ENCODE measurements around the gene TM4SF1. TPM values are rescaled to one million over a fixed set of nuclear protein-coding genes. Genes with fewer than 3 reads are reported as not detected.

TM4SF1 gene
- polyA plus RNA-seq, 1 donor from 2014 or later: 0.81 TPM

GRCh38 chr3:149330609-149331331 is 46.7 kb downstream of the TM4SF1 start:
- no peaks in the 10 kb centered on the region for H3K9me3 ChIP-seq (ENCODE audit: low read length)
- H3K36me3 ChIP-seq (ENCODE audit: insufficient read depth, low read length): no peaks in the 10 kb centered on the region
- no peak overlapping the region for H3K4me2 ChIP-seq (ENCODE audit: low read length)
- H2AFZ ChIP-seq (ENCODE audit: low read depth, low read length): no peak overlapping the region
- no peaks in the 10 kb centered on the region for H3K27me3 ChIP-seq (ENCODE audit: insufficient read depth, low read depth, low read length)
- H3K79me2 ChIP-seq (replicated peaks; ENCODE audit: insufficient read depth, low read length): no peaks in the 10 kb centered on the region
- H3F3A ChIP-seq (ENCODE audit: insufficient read depth, low read length, poor library complexity, severe bottlenecking): no peaks in the 10 kb centered on the region
- no peaks in the 10 kb centered on the region for H4K20me1 ChIP-seq (ENCODE audit: insufficient read depth)
- H3K27ac ChIP-seq (ENCODE audit: low read length): no peak overlapping the region
- H3K9me2 ChIP-seq (ENCODE audit: insufficient read depth, low read length): no peaks in the 10 kb centered on the region
- no peak overlapping the region for H3K4me3 ChIP-seq (ENCODE audit: low read length)
- no peak overlapping the region for H3K9ac ChIP-seq (ENCODE audit: low read length)
- TF ChIP-seq POLR2AphosphoS5 (IDR thresholded peaks at IDR 0.05) (no peak), MXI1 (conservative IDR thresholded peaks at IDR 0.05; ENCODE audit: poor library complexity, severe bottlenecking) (no peak), EP300 (conservative IDR thresholded peaks at IDR 0.05; ENCODE audit: poor library complexity, severe bottlenecking) (no peak), CTCF (IDR thresholded peaks at IDR 0.05; ENCODE audit: poor library complexity, severe bottlenecking) (no peak), REST (IDR thresholded peaks at IDR 0.05; ENCODE audit: borderline replicate concordance) (no peak), SMC3 (conservative IDR thresholded peaks at IDR 0.05; ENCODE audit: poor library complexity) (no peak), RAD21 (conservative IDR thresholded peaks at IDR 0.05) (no peak), EZH2 (IDR thresholded peaks at IDR 0.05; ENCODE audit: borderline replicate concordance, insufficient read depth, low read length, poor library complexity, severe bottlenecking) (no peak), TAF1 (IDR thresholded peaks at IDR 0.05; ENCODE audit: low read depth) (no peak)

GRCh38 chr3:149327156-149327555 is 50.3 kb downstream of the TM4SF1 start:
- no peak overlapping the region for H3K4me2 ChIP-seq (ENCODE audit: low read length)
- no peaks in the 10 kb centered on the region for H3K79me2 ChIP-seq (replicated peaks; ENCODE audit: insufficient read depth, low read length)
- H3F3A ChIP-seq (ENCODE audit: insufficient read depth, low read length, poor library complexity, severe bottlenecking): no peaks in the 10 kb centered on the region
- H4K20me1 ChIP-seq (ENCODE audit: insufficient read depth): no peaks in the 10 kb centered on the region
- TF ChIP-seq CTCF (IDR thresholded peaks at IDR 0.05; ENCODE audit: poor library complexity, severe bottlenecking) (no peak), EP300 (conservative IDR thresholded peaks at IDR 0.05; ENCODE audit: poor library complexity, severe bottlenecking) (no peak), EZH2 (IDR thresholded peaks at IDR 0.05; ENCODE audit: borderline replicate concordance, insufficient read depth, low read length, poor library complexity, severe bottlenecking) (no peak), TAF1 (IDR thresholded peaks at IDR 0.05; ENCODE audit: low read depth) (no peak), REST (IDR thresholded peaks at IDR 0.05; ENCODE audit: borderline replicate concordance) (no peak), MXI1 (conservative IDR thresholded peaks at IDR 0.05; ENCODE audit: poor library complexity, severe bottlenecking) (no peak), RAD21 (conservative IDR thresholded peaks at IDR 0.05) (no peak), POLR2AphosphoS5 (IDR thresholded peaks at IDR 0.05) (no peak), SMC3 (conservative IDR thresholded peaks at IDR 0.05; ENCODE audit: poor library complexity) (no peak)
- no peak overlapping the region for H3K9ac ChIP-seq (ENCODE audit: low read length)
- no peak overlapping the region for H2AFZ ChIP-seq (ENCODE audit: low read depth, low read length)
- H3K4me3 ChIP-seq (ENCODE audit: low read length): no peak overlapping the region
- no peaks in the 10 kb centered on the region for H3K27me3 ChIP-seq (ENCODE audit: insufficient read depth, low read depth, low read length)
- H3K9me2 ChIP-seq (ENCODE audit: insufficient read depth, low read length): no peaks in the 10 kb centered on the region
- H3K36me3 ChIP-seq (ENCODE audit: insufficient read depth, low read length): no peaks in the 10 kb centered on the region
- no peak overlapping the region for H3K27ac ChIP-seq (ENCODE audit: low read length)
- H3K9me3 ChIP-seq (ENCODE audit: low read length): no peaks in the 10 kb centered on the region

Measured in neural cell (in vitro differentiated cells).